ENCODE results near the gene CNDP2.

- no peak for TF ChIP-seq CTCF (IDR thresholded peaks at IDR 0.05)
- TF ChIP-seq EZH2 (IDR thresholded peaks at IDR 0.05) = no peak
Observed at GRCh38 chr18:74569401-74569800, 73.2 kb downstream of the CNDP2 start.

Measured in neural progenitor cell (in vitro differentiated cells).